Esophagus muscularis mucosa (tissue), 4 donors: ENCODE results near the gene GPR84. TPM values are rescaled to one million over a fixed set of nuclear protein-coding genes. Genes with fewer than 3 reads are reported as not detected.

ENCODE experiments used
- DNase-seq: peaks from one replicate; pipeline ENCODE4 v3.0.0-alpha.2; 2017; ENCODE audit errors: extremely low spot score
- H3K27ac ChIP-seq, 4 donors: fragments of 200-600 bp; sonication (generic); replicated peaks in 1 of 4; 1 replicate in 3 of 4; 2 replicates in 1 of 4; pipeline ENCODE4 v1.5.1; 2016 to 2019; ENCODE audit warnings: mild to moderate bottlenecking in 1 of 4
- H3K27me3 ChIP-seq, 4 donors: fragments of 200-600 bp; sonication (generic); one replicate each; pipeline versions ENCODE4 v1.5.1 to v1.6.0; 2016 to 2019
- H3K36me3 ChIP-seq, 4 donors: fragments of 200-600 bp; sonication (generic); one replicate each; pipeline ENCODE4 v1.5.1; 2016 to 2019
- H3K4me1 ChIP-seq, 4 donors: fragments of 200-600 bp; sonication (generic); one replicate each; pipeline ENCODE4 v1.5.1; 2016 to 2019
- H3K4me3 ChIP-seq, 4 donors: fragments of 200-600 bp; sonication (generic); 1 replicate in 2 of 4; 2 replicates in 2 of 4; pipeline ENCODE4 v1.5.1; 2016 to 2019; ENCODE audit warnings: mild to moderate bottlenecking in 4 of 4, moderate library complexity in 1 of 4
- H3K9me3 ChIP-seq, 4 donors: fragments of 200-600 bp; sonication (generic); 1 replicate in 3 of 4; 2 replicates in 1 of 4; pipeline ENCODE4 v1.5.1; 2016 to 2019
- EP300 ChIP-seq: sonication (generic); formaldehyde crosslinking; IDR thresholded peaks from one replicate; pipeline ENCODE4 v1.6.1; 2017; ENCODE audit warnings: antibody characterized with exemption
- POLR2A ChIP-seq: fragments of 450-650 bp; IDR thresholded peaks from one replicate; pipeline ENCODE4 v1.6.1; 2017; ENCODE audit warnings: antibody characterized with exemption, moderate library complexity, mild to moderate bottlenecking, low read depth
- POLR2AphosphoS5 ChIP-seq, 2 donors: sonication (generic); formaldehyde crosslinking; IDR thresholded peaks; one replicate each; pipeline ENCODE4 v1.6.1; 2017; ENCODE audit warnings: antibody characterized with exemption in 2 of 2
- WGBS: methylation state at CpG from one replicate; pipeline ENCODE4 v1.1.5; 2018; 5-methylcytosine and 5-hydroxymethylcytosine counted together
- intact Hi-C: fragments of 100-400 bp; cut with DNase I; formaldehyde crosslinking; loops from one replicate; pipeline ENCODE4 v1.15.1; 2023
- total RNA-seq, 4 donors: library from RNA; depleted of rRNA; stranded (reverse); fragments of >200 nt; gene quantifications; one replicate each; pipeline versions ENCODE4 v1.1.0 to v1.2.1, GENCODE V29; 2016
- TF ChIP-seq, protein P1 (sequence below), 3 experiments: fragments of 200-600 bp in 2 of 3; fragments of 450-650 bp in 1 of 3; sonication (generic) in 2 of 3; IDR thresholded peaks; one replicate each; pipeline ENCODE4 v1.5.1; 2017 to 2019; ENCODE audit warnings: antibody characterized with exemption in 3 of 3, mild to moderate bottlenecking in 2 of 3, moderate library complexity in 1 of 3

Gene GPR84
- total RNA-seq, 4 donors from 2014 or later, result 0.66 TPM; not detected in 3

GRCh38 chr12:54405106-54405505 lies 40.8 kb upstream of the GPR84 start:
- Histone ChIP-seq H3K9me3 (no peaks in the 10 kb centered on the region), H3K4me1 (peaks cover 22 to 87% (median 63%) of the 10 kb centered on the region in 4 donors), H3K27me3 (no peaks in the 10 kb centered on the region), H3K36me3 (peaks cover 90 to 100% (median 99%) of the 10 kb centered on the region in 4 donors), H3K27ac (peak overlapping the region in 3 of 4 donors; percentile 61 to 97 (median 69)), H3K4me3 (no peak overlapping the region)
- TF ChIP-seq POLR2AphosphoS5 (IDR thresholded peaks at IDR 0.05) (peak in 1 of 2 donors; percentile 29), EP300 (no peak), POLR2A (no peak)
- intact Hi-C loops, result no loop called here
- no peak for DNase-seq
- WGBS, result 84% methylated on average over 10 of the region's 10 CpGs

DNA sequence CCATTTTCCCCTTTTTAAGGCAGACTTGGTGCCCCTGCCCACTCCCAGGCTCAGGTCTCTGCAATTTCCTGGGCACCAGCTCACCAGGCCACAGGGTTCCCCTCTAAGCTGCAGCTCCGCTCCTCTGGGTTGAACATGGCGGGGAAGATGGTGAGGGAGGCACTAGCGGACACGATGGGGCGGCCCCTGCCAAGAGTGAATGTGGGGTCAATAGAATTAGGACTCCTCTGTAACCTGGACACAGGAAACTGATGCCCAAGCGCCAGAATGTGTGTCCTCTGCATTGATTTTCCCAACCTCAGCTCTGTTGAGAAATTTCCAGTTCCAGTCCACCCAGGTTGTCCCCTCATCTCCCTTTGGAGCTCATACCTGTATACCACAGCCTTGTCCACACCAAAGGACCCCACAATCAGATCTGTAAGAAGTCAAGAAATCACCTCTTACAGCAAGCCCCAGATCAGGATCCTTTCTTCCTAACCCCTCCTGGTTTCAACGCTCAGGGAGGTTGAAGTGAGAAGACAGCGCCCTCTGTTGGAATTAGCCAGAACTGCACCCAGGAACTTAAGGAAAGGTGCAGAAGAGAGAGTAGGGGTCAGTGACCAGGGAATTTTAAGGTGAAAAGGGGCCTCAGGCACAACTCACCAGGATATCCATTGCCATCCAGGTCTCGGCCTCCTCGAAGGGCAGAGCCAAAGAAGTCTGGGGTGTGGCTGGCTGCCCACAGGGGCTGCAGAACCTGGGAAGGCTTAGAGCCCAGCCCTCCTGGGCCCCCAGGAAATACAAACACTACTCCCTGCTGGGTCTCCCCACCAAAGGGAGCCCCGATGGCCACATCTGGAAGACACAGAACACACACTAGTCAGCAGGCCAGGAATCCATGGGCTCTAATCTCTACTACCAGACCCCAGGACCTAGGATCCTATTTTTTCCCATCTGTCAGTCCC lies 40.0 kb upstream of the GPR84 start:
- WGBS, result 62% methylated on average over 11 of the region's 11 CpGs
- peaks cover 22 to 85% (median 60%) of the 10 kb centered on the region in 4 donors for H3K4me1 ChIP-seq
- H3K36me3 ChIP-seq, result peaks cover 94 to 100% (median 100%) of the 10 kb centered on the region in 4 donors
- H3K27ac ChIP-seq, result peak overlapping the region; percentile 28 to 97 (median 65)
- TF ChIP-seq POLR2AphosphoS5 (IDR thresholded peaks at IDR 0.05) (peak in 1 of 2 donors; percentile 9), EP300 (no peak), POLR2A (no peak)
- TF ChIP-seq, protein P1, sequence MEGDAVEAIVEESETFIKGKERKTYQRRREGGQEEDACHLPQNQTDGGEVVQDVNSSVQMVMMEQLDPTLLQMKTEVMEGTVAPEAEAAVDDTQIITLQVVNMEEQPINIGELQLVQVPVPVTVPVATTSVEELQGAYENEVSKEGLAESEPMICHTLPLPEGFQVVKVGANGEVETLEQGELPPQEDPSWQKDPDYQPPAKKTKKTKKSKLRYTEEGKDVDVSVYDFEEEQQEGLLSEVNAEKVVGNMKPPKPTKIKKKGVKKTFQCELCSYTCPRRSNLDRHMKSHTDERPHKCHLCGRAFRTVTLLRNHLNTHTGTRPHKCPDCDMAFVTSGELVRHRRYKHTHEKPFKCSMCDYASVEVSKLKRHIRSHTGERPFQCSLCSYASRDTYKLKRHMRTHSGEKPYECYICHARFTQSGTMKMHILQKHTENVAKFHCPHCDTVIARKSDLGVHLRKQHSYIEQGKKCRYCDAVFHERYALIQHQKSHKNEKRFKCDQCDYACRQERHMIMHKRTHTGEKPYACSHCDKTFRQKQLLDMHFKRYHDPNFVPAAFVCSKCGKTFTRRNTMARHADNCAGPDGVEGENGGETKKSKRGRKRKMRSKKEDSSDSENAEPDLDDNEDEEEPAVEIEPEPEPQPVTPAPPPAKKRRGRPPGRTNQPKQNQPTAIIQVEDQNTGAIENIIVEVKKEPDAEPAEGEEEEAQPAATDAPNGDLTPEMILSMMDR (IDR thresholded peaks at IDR 0.05), result peak; percentile 87 to 97 (median 88)
- H3K4me3 ChIP-seq, result no peak overlapping the region
- no peaks in the 10 kb centered on the region for H3K27me3 ChIP-seq
- no peaks in the 10 kb centered on the region for H3K9me3 ChIP-seq
- DNase-seq, result no peak
- intact Hi-C loops, result no loop called here

DNA sequence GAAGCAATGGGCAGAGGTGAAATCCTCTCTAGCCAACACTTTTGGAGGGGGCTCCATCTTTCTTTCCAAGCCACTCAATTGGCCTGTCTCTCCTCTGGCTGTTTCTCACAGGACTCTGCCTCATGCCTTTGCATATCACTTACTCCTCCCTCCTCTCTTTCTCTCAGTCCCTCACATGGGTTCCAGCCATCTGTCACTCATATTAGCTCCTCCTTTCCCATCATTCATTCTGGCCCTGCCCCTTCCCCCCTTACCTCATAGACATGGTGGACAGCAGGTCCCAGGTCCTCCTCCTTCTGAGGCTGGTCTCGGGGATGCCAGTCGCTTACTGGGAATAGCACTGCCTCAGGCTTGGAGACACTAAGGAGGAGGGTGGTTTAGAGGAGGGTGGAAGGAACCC lies 36.8 kb upstream of the GPR84 start:
- DNase-seq, result no peak
- Histone ChIP-seq H3K4me3 (no peak overlapping the region), H3K27me3 (no peaks in the 10 kb centered on the region), H3K27ac (peak overlapping the region; percentile 46 to 97 (median 55)), H3K4me1 (peaks cover 0 to 56% (median 42%) of the 10 kb centered on the region in 4 donors), H3K9me3 (no peaks in the 10 kb centered on the region), H3K36me3 (peaks cover 98 to 100% (median 99%) of the 10 kb centered on the region in 4 donors)
- no peak for TF ChIP-seq EP300
- peak in 1 of 2 donors; percentile 31 for TF ChIP-seq POLR2AphosphoS5 (IDR thresholded peaks at IDR 0.05)
- WGBS, result 94% methylated on average over 2 of the region's 2 CpGs
- intact Hi-C loops, result no loop called here

DNA sequence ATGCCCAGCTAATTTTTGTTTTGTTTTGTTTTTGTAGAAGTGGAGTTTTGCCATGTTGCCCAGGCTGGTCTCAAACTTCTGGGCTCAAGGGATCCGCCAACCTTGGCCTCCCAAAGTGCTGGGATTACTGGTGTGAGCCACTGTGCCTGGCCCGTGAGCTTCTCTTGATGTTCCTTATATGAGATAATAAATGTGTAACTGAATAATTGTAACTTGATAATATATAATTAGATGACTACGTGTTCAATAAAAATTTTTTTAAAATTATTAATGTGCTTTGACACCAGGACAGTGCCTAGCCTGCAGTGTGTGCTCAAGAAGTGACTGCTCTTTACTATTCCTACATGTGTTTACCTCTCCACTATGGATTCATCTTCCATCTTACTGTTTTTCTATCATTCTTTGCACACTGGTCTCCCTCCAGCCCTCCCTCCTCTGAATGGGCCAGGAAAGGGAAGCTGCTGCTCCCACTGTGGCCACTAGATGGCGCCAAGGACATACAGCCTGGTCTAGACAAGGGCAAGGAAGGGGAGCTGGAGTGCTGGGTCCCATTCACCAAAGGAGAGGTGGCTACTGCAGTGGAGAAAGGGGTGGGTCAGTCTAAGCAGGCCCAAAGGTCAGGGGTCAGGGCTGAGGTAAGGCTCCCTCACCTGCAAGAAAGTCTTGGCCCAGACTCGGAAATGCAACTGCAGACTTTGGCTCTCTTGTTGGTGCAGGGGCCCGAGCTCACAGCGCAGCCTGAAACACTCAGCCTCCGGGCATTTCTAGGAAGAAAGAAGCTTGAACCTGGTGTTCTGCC lies 34.9 kb upstream of the GPR84 start:
- TF ChIP-seq, protein P1 (IDR thresholded peaks at IDR 0.05), result peak; percentile 96 to 99 (median 98)
- no peak for TF ChIP-seq POLR2A
- peak; percentile 73 to 80 for TF ChIP-seq POLR2AphosphoS5 (IDR thresholded peaks at IDR 0.05)
- no peak for TF ChIP-seq EP300
- Histone ChIP-seq H3K4me1 (peaks cover 0 to 43% (median 32%) of the 10 kb centered on the region in 4 donors), H3K9me3 (no peaks in the 10 kb centered on the region), H3K4me3 (no peak overlapping the region), H3K27me3 (no peaks in the 10 kb centered on the region), H3K36me3 (peaks cover 95 to 100% (median 99%) of the 10 kb centered on the region in 4 donors), H3K27ac (peak overlapping the region in 3 of 4 donors; percentile 21 to 97 (median 49))
- peak; percentile 98 for DNase-seq
- WGBS, result 68% methylated on average over 8 of the region's 8 CpGs
- intact Hi-C loops, result loop anchor here (1.0 kb wide), 1 partner anchor 41 kb away; no protein-coding TSS in a partner anchor

- H3K36me3 ChIP-seq, result peaks cover 85 to 100% (median 93%) of the 10 kb centered on the region in 4 donors
- no peak for TF ChIP-seq POLR2A
- peak in 1 of 2 donors; percentile 61 for TF ChIP-seq POLR2AphosphoS5 (IDR thresholded peaks at IDR 0.05)
These were observed 33.9 kb upstream of the GPR84 start for GRCh38 chr12:54398218-54398617.

More at GRCh38 chr12:54398218-54398617, 33.9 kb upstream of the GPR84 start:
- Histone ChIP-seq H3K27me3 (no peaks in the 10 kb centered on the region), H3K9me3 (no peaks in the 10 kb centered on the region), H3K4me3 (no peak overlapping the region), H3K4me1 (peaks cover 0 to 33% (median 26%) of the 10 kb centered on the region in 4 donors), H3K27ac (peak overlapping the region in 1 of 4 donors; percentile 48)
- WGBS, result 80% methylated on average over 2 of the region's 2 CpGs
- DNase-seq, result no peak
- intact Hi-C loops, result no loop called here
